Neutrophil (primary cell): ENCODE measurements around the gene TNFAIP3.
A peak's percentile ranks its signal among the peaks of the same experiment; 100 is the strongest.

Experiments used
- H3K27ac ChIP-seq: fragments of 200-600 bp; sonication (generic); 2 replicates; pipeline ENCODE4 v1.5.1; 2016; ENCODE audit warnings: mild to moderate bottlenecking, moderate library complexity
- H3K27me3 ChIP-seq: fragments of 200-600 bp; sonication (generic); 2 replicates; pipeline ENCODE4 v1.6.0; 2016; ENCODE audit warnings: mild to moderate bottlenecking
- H3K36me3 ChIP-seq: fragments of 200-600 bp; sonication (generic); 2 replicates; pipeline ENCODE4 v1.5.1; 2017
- H3K4me1 ChIP-seq, 2 experiments: fragments of 200-600 bp in 1 of 2; sonication (generic) in 1 of 2; 1 replicate in 1 of 2; 2 replicates in 1 of 2; pipeline versions ENCODE4 v1.5.1 to v1.6.1; 2013 to 2016; ENCODE audit warnings: low read depth in 1 of 2, low read length in 1 of 2, mild to moderate bottlenecking in 1 of 2, moderate library complexity in 1 of 2; ENCODE audit not compliant: control insufficient read depth in 1 of 2, insufficient read depth in 1 of 2
- H3K4me3 ChIP-seq, 2 experiments: fragments of 200-600 bp in 1 of 2; sonication (generic) in 1 of 2; 1 replicate in 1 of 2; 2 replicates in 1 of 2; pipeline ENCODE4 v1.5.1; 2013 to 2016; ENCODE audit warnings: low read depth in 1 of 2, low read length in 1 of 2, mild to moderate bottlenecking in 1 of 2, moderate library complexity in 1 of 2
- H3K9me3 ChIP-seq: fragments of 200-600 bp; sonication (generic); 2 replicates; pipeline ENCODE4 v1.5.1; 2016
- TF ChIP-seq, protein P1 (sequence below): fragments of 200-600 bp; sonication (generic); IDR thresholded peaks from 2 replicates; pipeline ENCODE4 v1.5.1; 2016; ENCODE audit warnings: antibody characterized with exemption

The TNFAIP3 gene

GRCh38 chr6:137910843-137911456, 43.9 kb downstream of the TNFAIP3 start:
- TF ChIP-seq, protein P1, sequence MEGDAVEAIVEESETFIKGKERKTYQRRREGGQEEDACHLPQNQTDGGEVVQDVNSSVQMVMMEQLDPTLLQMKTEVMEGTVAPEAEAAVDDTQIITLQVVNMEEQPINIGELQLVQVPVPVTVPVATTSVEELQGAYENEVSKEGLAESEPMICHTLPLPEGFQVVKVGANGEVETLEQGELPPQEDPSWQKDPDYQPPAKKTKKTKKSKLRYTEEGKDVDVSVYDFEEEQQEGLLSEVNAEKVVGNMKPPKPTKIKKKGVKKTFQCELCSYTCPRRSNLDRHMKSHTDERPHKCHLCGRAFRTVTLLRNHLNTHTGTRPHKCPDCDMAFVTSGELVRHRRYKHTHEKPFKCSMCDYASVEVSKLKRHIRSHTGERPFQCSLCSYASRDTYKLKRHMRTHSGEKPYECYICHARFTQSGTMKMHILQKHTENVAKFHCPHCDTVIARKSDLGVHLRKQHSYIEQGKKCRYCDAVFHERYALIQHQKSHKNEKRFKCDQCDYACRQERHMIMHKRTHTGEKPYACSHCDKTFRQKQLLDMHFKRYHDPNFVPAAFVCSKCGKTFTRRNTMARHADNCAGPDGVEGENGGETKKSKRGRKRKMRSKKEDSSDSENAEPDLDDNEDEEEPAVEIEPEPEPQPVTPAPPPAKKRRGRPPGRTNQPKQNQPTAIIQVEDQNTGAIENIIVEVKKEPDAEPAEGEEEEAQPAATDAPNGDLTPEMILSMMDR = no peak
- no peaks in the 10 kb centered on the region for H3K36me3 ChIP-seq
- no peaks in the 10 kb centered on the region for H3K27me3 ChIP-seq
- peak overlapping the region in 1 of 2 experiments; percentile 15 for H3K4me3 ChIP-seq
- H3K9me3 ChIP-seq = no peaks in the 10 kb centered on the region
- H3K27ac ChIP-seq = peak overlapping the region; percentile 67
- peaks cover 24 to 28% of the 10 kb centered on the region in 2 experiments for H3K4me1 ChIP-seq

DNA sequence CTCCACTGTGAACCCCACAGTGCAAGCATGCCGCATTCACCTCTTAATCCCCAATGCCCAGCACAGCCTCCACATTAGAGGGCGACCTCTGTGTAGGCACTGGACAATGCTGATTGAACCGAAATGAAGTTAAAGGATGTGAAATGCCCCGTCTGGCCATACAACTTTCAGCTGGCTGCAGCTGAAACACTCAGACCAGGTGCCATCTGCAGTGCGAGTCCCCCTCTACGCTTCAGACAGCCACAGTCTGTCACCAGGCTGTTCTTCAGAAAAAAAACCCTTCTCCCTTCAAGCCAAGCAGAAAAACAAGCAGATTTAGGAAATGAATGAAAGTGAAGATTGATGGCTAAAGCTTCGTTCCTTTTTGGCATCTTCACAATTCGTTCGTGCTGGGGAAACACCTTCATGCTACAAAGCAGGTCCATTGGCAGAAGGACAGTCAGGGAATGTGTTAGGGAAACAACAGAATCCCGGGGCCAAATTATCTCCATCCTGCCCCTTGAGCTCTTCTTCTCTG, 44.7 kb downstream of the TNFAIP3 start:
- no peaks in the 10 kb centered on the region for H3K9me3 ChIP-seq
- TF ChIP-seq, protein P1 = no peak
- no peaks in the 10 kb centered on the region for H3K36me3 ChIP-seq
- H3K4me1 ChIP-seq = peaks cover 24 to 28% of the 10 kb centered on the region in 2 experiments
- H3K4me3 ChIP-seq = no peak overlapping the region
- H3K27ac ChIP-seq = peak overlapping the region; percentile 67
- no peaks in the 10 kb centered on the region for H3K27me3 ChIP-seq

- H3K36me3 ChIP-seq = no peaks in the 10 kb centered on the region
- H3K4me1 ChIP-seq = peaks cover 24 to 28% of the 10 kb centered on the region in 2 experiments
- no peak overlapping the region for H3K27ac ChIP-seq
- H3K27me3 ChIP-seq = no peaks in the 10 kb centered on the region
- no peak overlapping the region for H3K4me3 ChIP-seq
- H3K9me3 ChIP-seq = no peaks in the 10 kb centered on the region
- TF ChIP-seq, protein P1 = no peak
Observed at GRCh38 chr6:137912813-137913212, 45.8 kb downstream of the TNFAIP3 start.

GRCh38 chr6:137913434-137913833, 46.4 kb downstream of the TNFAIP3 start:
- Histone ChIP-seq H3K4me3 (no peak overlapping the region), H3K36me3 (no peaks in the 10 kb centered on the region), H3K27me3 (no peaks in the 10 kb centered on the region), H3K4me1 (peaks cover 24 to 28% of the 10 kb centered on the region in 2 experiments), H3K27ac (no peak overlapping the region), H3K9me3 (no peaks in the 10 kb centered on the region)
- TF ChIP-seq, protein P1 = no peak

GRCh38 chr6:137913996-137914529, 47.0 kb downstream of the TNFAIP3 start:
- H3K27ac ChIP-seq = no peak overlapping the region
- no peaks in the 10 kb centered on the region for H3K36me3 ChIP-seq
- TF ChIP-seq, protein P1 = no peak
- no peaks in the 10 kb centered on the region for H3K9me3 ChIP-seq
- no peak overlapping the region for H3K4me3 ChIP-seq
- H3K27me3 ChIP-seq = no peaks in the 10 kb centered on the region
- peaks cover 24 to 28% of the 10 kb centered on the region in 2 experiments for H3K4me1 ChIP-seq
